ENCODE data around the gene WDR70.

GRCh38 chr5:37615184-37615583 lies 236.1 kb downstream of the WDR70 start:
- TF ChIP-seq EP300 (IDR thresholded peaks at IDR 0.05) (no peak), POLR2A (IDR thresholded peaks at IDR 0.05) (no peak)
- TF ChIP-seq, protein P1, sequence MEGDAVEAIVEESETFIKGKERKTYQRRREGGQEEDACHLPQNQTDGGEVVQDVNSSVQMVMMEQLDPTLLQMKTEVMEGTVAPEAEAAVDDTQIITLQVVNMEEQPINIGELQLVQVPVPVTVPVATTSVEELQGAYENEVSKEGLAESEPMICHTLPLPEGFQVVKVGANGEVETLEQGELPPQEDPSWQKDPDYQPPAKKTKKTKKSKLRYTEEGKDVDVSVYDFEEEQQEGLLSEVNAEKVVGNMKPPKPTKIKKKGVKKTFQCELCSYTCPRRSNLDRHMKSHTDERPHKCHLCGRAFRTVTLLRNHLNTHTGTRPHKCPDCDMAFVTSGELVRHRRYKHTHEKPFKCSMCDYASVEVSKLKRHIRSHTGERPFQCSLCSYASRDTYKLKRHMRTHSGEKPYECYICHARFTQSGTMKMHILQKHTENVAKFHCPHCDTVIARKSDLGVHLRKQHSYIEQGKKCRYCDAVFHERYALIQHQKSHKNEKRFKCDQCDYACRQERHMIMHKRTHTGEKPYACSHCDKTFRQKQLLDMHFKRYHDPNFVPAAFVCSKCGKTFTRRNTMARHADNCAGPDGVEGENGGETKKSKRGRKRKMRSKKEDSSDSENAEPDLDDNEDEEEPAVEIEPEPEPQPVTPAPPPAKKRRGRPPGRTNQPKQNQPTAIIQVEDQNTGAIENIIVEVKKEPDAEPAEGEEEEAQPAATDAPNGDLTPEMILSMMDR (IDR thresholded peaks at IDR 0.05), result no peak

All from suprapubic skin (tissue), 3 donors.